ENCODE results near the gene DDX31.
A peak's percentile ranks its signal among the peaks of the same experiment; 100 is the strongest.

Gene DDX31

GRCh38 chr9:132591751-132592314 is 78.0 kb downstream of the DDX31 start:
- DNase-seq, result no peak

GRCh38 chr9:132591244-132591643 is 78.5 kb downstream of the DDX31 start:
- DNase-seq, result no peak

DNA sequence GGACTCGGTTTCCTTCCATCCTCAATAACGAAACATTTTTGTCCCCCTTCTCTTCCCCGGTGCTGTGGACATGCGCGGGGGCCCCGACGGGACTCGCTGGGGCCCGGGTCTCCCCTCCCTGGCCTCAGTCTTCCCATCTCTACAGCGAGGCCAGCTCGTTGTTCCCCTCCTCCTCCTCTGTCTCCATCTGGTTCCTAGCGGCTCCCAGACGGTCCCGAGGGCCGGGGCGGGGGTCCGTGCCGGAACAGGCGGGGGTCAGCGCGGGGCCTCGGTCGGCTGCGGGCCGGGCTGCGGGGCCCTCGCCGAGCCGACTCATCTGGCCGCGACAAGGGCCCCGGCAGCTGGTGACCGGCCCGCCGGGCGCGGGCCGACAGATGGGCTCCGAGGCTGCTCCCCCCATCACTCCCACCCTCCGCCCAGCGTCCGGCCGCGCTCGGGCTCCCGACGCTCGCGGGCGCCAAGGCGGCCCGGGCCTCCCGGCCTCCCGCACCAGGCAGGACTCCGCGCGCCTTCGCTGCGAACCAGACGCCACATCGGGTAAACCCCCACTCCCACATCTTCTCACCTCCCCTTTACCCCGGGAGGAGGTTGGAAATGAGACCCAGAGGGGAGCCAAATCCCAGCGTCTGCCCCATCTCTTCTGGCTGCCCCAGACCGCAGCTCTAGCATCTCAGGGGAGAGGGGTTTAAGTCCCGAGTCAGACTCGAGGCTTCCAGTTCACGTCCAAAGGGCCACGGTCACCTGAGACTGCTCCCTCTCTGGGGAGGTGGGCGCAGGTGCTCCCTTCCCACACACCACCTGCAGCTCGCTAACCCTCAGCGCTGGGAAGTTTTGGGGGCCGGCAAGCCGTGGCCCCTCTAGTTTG is 79.2 kb downstream of the DDX31 start:
- DNase-seq, result no peak

DNA sequence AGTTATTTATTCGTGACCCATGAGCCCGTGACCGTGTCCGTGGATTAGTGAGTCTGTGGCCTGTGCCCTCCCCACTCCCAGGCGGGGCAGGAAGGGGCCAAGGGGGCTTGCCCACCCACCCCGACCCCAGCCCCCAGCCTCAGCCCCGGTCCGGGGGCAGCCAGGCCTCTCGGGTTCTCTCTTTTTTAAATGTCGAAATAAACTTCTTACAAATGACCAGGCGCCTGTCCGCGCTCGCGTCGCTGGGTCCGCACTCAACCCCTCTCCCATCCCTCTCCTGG is 79.8 kb downstream of the DDX31 start:
- DNase-seq, result no peak

DNA sequence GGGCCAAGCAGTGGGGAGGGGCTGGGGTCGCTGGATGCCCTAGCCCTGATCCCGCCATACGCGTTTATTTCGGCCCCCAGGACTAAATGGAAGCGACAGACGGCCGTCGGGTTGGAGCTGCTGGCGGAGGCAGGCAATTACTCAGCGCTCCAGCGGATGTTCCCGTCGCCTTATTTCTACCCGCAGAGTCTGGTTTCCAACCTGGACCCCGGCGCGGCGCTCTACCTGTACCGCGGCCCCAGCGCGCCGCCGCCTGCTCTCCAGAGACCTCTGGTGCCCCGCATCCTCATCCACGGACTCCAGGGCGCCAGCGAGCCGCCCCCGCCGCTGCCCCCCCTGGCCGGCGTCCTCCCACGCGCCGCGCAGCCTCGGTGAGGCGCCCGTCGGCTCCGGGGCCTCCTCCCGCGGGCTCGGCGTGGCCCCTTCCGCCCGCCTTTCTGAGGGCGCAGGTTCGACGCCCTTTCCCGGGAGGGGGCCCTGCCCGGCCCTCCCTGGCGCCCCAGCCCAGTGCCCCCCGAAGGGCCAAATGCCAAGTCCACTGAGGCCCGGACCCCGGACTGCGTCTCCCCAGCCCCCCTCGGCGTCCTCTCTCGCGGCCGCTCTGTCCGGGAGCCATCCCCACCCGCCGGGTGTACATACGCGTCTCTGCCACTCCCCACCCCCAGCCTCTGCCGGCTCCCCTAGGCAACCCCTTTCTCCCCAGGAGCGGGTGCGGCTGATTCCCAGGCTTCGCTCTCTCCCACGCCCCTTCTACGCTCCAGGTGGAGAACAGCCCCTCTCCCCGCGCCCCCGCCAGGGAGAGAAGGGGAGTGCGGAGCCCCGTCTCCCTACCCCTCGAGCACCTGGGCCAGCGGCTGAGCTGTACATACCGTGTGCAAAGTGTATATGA is 80.4 kb downstream of the DDX31 start:
- DNase-seq, result no peak

DNA sequence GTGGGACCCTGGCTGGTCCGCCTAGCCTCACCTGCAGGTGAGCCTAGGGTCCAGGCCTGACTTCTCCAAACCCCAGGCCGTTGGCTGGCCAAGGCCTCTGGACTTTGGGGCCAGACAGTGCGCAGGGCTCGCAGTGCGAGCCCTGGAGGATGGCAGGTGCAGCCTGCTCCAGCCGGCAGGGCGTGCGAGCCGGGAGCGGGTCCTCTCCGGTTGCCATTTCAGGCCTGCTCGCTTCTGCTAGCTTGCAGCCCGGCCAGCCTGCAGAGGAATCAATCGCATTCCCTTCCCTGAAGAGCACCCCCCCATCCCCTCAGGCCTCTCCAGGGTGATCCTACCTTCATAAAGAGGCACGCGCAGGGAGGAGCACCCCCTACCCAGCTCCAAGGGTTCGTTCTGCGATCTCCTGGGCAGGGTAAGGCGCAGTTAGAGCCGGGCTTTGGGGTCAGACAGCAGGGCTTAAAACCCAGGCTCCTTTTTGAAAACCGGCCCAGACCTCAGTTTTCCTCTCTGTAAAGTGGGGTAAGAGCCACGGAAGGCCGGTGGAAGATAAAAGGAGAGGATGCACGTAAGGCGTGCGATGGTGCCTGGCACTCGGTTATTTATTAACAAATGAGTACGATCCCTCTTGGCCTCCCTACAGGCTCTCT is 81.2 kb downstream of the DDX31 start:
- DNase-seq, result no peak

DNA sequence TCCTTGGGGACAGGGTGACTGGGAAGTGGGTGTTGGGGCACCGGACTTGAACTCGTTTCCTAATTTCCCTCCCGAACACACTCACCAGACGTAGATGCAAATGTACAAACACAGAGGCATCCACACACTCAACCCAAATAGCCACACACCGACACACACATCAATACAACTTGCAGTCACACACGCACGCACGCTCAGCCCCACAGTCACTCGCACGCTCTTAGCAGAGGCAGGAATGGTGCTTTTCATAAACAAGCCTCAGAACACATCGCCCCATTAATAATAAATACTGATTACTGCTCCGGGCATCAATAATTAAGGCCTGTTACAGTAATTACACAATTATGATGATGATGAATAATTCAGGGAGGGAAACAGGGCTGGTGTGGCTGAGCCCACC is 81.7 kb downstream of the DDX31 start:
- DNase-seq, result no peak

- DNase-seq, result no peak
Measured at GRCh38 chr9:132587592-132587955, 82.2 kb downstream of the DDX31 start.

DNA sequence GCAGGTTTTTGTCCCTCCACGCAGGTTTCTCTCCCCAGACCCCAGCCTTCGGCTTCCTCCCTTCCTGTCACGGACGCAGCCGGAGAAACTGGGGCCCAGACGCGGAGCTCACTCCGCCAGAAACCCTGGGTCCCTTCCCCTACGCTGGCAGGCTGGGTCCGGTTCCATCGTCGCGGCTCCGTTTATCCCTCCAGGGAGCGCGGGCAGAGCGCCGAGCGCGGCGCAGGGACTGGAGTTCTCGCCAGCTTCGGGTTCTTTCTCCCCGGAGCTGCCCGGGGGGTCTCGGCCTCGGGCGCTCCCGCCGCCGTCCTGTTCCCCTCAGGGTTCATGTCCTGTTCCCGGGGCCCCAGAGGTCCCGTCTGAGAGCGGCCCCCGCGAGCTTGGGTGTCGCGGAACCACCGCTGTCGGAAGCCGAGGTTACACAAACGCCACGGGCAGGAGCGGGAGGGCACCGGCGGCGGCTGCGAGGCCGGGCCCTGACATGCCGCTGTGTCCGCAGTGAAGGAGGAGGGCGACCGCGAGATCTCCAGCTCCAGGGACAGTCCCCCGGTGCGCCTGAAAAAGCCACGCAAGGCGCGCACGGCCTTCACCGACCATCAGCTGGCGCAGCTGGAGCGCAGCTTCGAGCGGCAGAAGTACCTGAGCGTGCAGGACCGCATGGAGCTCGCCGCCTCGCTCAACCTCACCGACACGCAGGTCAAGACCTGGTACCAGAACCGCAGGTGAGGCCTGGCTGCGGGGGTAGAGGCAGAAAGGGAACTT is 82.8 kb downstream of the DDX31 start:
- peak in 2 of 3 experiments; percentile 50 to 58 for DNase-seq

- peak in 1 of 3 experiments; percentile 58 for DNase-seq
Measured at GRCh38 chr9:132585954-132586829, 83.6 kb downstream of the DDX31 start.

GRCh38 chr9:132584601-132585560 is 84.9 kb downstream of the DDX31 start:
- no peak for DNase-seq

DNA sequence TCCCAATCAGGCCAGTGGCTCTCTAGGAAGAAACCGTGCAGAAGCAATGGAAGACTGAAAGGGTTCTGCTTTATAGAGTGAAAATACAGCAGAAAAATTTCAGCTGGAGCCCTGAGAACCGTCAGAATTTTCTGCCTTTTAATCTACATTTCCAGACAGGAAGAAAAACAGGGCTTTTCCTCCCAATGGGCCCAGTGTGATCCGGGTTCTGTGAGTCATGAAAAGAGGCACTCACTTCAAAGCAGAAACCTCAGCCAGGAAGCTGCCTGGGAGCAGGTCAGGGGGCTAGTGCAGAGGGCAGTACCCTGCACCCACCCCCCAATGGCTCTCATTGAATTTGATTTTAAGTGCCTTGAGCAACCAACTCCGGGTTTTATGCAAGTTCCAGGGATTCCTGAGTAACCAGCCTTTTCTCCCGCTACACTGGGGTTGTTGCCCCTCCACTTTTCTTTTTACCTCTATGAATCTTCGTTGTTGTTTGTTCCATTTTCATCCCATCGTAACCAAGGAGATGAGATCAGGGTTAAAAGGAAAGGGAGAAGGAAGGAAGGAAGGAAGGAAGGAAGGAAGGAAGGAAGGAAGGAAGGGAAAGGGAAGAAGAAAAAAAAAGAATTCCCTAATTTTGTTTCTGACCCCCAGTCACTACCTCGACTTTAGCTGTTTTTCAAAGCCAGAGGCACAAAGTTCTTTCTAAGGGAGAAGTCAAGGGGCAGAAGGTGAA is 86.0 kb downstream of the DDX31 start:
- no peak for DNase-seq

- no peak for DNase-seq
Measured at GRCh38 chr9:132582786-132583583, 86.8 kb downstream of the DDX31 start.

DNA sequence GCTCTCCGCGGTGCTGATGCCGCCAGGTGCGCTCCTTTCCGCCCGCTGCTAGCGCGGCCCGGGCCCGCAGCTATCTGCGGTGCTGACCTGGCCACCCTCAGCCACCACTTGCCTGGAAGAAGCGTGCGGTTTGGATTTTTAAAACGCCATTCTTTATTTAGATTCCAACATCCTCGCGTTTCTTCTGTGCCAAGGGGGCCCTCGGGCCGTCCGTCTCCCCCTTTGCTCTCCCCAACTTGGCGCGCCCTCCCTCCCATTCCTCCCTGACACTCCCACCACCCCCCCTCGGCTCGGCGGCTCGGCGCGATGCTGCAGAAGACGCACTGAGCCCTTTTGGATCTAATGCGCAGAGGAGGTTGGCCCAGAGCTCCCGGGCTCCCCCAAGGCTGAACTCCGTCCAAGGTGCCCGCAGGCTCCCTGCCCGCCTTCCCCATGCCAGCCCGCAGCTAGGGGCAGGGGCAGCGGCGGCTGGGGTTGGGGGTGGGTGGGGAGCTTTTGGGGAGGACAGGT is 87.5 kb downstream of the DDX31 start, which contains the start of gene BARHL1:
Gene BARHL1, plus strand, starts transcription at position 331 of the 510 bp plus-strand sequence. CDS start 192 bp downstream, outside the sequence.
- no peak for DNase-seq

DNA sequence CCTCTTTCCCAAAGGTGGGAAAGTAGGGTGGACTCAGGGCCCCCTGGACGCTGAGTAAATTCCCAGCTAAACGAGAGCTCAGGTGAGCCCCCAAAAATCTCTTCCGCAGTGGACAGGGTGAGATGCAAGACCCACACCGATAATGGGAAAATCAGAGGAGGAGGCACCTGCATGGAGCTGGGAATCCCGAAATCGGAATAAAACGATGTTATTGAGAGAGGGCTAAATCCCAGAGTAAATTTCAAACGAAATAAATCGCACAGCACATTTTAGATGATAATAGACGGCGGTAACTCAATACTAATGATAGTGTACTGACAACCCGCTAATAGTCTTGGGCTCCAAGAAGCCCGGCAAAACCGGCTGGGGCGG is 90.4 kb downstream of the DDX31 start:
- DNase-seq, result no peak

- DNase-seq, result no peak
Measured at GRCh38 chr9:132578367-132578932, 91.3 kb downstream of the DDX31 start.

GRCh38 chr9:132577119-132577518 is 92.7 kb downstream of the DDX31 start:
- no peak for DNase-seq

DNA sequence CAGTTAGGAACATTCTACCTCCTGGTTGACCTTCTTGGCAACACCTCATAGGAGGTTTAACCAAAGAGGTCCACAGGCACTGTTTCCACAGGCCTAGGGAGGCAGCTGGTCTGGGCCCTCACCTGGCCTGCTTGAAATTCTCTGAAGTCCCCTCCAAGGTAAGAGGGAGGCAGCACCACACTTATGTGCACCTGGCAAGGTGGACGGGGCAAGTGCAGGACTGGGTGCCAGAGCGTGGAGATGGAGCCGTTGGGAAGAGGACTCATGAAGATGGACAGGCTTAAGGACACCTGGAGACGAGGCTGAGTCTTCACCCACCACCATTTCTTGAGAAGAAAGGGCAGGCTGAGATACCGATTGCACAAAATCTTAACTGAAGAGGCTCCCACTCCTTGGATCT is 94.0 kb downstream of the DDX31 start:
- no peak for DNase-seq

All from NCI-H1417 (cell line).